ELF-1 (cell line): ENCODE results near the gene PBRM1.

ENCODE experiments used
- DNase-seq: peaks from one replicate; pipeline ENCODE4 v3.0.0-alpha.2; 2016; ENCODE audit warnings: low read depth, low spot score

The PBRM1 gene

DNA sequence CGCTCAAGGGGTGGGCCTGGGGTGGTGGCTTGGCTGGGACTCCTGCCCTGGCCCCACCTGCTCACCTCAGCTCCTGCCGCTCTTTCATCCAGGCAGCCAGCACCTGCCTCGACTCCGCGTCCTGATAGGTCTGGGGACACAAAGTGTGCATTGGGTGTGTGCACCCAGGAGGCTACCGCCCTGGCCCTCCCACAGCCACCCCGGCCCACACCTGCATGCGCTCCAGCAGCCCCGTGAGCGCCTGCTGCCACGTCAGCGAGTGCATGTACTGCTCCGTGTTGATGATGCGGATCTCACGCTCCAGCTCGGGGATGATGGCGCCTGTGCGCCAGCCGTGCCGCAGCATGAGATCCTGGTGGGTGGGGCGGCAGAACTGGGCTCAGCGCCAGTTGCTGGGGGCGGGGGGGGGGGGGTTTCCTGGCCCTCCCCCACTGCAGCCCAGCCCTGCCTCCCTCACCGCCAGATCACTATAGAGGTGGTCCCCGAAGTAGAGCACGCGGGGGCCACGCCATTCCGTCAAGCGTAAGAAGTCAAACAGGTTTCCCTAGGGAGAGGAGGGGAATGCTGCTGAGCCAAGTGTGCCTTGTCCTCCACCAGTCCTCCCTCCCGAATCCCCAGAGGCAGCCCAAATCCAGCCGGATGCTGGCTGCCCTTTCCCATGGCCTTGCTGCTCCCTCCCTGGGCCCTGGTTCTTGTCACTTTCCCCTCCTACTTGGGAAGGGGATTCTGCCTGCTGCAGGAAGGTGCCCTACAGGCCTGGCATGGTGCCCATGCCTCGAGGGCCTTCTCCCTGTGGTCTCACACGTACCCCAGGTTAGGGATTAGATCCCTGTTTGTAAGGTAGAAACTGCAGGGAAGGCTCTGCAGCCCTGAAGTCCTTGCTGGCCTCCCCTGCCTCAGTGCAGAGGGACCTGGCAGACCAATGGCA, 160.7 kb downstream of the PBRM1 start:
- DNase-seq = no peak

- DNase-seq = no peak
Measured at GRCh38 chr3:52524258-52524751, 161.4 kb downstream of the PBRM1 start.

- no peak for DNase-seq
Measured at GRCh38 chr3:52523386-52524257, 162.1 kb downstream of the PBRM1 start.

DNA sequence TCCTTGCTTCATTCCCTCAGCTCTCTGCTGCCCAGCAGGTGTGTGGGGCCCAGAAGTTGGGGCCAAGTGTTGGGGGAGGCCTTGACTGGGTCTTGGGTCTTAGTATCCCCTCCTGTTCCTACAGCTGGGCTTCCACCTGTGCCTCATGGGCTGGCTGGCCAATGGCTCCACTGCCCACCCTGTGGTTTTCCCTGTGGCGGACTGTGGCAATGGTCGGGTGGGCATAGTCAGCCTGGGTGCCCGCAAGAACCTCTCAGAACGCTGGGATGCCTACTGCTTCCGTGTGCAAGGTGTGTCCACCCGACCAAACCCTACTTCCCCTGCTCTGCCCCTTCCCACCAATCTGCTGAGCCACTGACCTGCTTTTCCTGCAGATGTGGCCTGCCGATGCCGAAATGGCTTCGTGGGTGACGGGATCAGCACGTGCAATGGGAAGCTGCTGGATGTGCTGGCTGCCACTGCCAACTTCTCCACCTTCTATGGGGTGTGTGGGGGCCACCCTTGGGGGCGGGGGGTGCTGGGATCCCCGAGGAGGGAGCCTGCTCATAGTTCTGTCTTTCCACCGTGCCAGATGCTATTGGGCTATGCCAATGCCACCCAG, 163.0 kb downstream of the PBRM1 start:
- no peak for DNase-seq

DNA sequence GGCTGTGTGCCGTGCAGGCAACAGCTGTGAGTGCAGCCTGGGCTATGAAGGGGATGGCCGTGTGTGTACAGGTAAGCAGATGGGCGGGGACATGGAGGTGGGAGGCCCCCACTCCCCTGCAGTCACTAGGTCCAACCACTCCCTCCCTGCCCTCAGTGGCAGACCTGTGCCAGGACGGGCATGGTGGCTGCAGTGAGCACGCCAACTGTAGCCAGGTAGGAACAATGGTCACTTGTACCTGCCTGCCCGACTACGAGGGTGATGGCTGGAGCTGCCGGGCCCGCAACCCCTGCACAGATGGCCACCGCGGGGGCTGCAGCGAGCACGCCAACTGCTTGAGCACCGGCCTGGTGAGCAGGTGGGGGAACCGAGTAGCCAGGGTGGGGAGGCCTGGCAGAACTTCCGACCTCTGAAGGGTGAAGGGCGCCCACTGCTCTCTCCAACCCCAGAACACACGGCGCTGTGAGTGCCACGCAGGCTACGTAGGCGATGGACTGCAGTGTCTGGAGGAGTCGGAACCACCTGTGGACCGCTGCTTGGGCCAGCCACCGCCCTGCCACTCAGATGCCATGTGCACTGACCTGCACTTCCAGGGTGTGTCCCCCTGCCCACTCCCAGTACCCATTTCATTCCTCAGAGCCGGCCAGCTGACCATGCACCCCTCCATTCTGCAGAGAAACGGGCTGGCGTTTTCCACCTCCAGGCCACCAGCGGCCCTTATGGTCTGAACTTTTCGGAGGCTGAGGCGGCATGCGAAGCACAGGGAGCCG, 163.6 kb downstream of the PBRM1 start:
- DNase-seq = no peak

- no peak for DNase-seq
Measured at GRCh38 chr3:52521488-52521824, 164.3 kb downstream of the PBRM1 start.

- DNase-seq = no peak
Measured at GRCh38 chr3:52520716-52521487, 164.8 kb downstream of the PBRM1 start.

- DNase-seq = no peak
Measured at GRCh38 chr3:52520141-52520667, 165.5 kb downstream of the PBRM1 start.

DNA sequence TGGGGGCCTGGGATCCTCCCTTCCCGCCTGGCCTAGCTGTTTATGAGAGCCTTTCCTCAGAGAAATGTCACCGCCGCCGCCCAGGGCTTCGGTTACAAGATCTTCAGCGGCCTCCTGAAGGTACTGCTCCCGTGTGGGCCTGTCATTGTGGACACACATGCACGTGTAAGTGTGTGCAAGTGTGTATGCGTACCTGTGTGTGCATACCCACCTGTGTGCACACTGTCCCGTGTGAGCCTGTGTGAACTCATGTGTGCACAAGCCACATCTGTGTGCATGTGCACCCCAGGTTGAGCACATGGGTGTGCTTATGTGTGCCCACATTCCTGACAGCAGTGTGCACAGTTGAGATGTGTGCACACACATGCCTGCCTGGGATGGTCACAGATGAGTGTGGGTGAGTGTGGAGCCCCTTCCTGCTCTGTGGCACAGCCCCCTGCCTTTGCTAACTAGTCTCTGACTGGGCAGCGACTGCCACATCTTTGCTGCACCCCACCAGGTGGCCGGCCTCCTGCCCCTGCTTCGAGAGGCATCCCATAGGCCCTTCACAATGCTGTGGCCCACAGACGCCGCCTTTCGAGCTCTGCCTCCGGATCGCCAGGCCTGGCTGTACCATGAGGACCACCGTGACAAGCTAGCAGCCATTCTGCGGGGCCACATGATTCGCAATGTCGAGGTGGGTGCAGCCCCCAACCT, 166.1 kb downstream of the PBRM1 start:
- no peak for DNase-seq

GRCh38 chr3:52518723-52519444, 166.8 kb downstream of the PBRM1 start:
- DNase-seq = peak; percentile 67

DNA sequence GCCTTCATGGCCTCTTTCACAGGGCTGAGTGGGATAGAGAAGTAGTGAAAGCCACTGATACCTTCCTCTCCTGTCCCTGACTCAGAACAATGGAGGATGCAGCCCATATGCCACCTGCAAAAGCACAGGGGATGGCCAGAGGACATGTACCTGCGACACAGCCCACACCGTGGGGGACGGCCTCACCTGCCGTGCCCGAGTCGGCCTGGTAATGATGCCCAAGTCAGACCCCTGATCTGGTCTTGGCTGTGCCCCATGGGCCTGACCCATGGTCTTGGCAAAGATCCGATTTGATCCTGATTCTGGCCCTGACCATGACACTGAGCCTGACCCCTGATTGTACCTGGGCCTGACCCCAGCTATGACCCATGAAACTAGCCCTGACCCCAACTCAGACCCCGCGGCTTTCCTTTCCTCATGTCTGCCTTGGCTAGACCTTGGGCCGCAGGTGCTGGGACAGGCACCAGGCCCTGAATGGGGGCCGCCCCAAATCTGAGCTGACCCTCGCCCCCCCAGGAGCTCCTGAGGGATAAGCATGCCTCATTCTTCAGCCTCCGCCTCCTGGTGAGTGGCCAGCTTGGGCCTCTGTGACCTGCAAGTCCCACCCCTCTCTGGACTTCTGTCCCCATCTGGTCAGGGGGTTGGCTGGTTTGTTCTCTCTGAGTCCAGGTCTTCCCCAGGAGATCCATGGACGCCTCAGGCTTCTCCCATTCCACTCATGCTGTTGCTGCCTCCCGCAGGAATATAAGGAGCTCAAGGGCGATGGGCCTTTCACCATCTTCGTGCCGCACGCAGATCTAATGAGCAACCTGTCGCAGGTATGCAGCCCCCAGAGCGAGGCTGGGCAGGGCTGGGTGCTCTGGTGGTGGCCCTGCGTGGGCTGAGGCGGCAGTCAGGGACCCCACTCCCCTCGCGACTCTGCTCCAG, 167.7 kb downstream of the PBRM1 start:
- DNase-seq = peak; percentile 42

GRCh38 chr3:52516509-52517195, 169.1 kb downstream of the PBRM1 start:
- no peak for DNase-seq

DNA sequence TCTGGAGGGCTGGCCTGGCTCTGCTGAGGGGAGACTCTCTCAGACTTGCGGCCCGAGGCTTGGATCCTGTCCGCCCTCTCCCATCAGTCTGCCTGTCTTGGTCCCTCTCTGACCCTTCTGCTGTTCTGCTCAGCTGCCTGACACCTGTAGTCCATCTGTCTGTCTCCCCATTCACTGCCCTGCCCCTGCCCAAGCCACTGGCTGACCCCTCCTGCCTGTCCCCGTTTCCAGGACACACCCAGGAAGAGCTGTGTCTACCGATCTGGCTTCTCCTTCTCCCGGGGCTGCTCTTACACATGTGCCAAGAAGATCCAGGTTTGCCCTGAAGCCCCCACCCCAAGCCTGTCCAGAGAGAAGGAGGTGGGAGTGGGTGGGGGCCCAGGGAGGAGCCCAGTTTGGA, 170.5 kb downstream of the PBRM1 start:
- DNase-seq = no peak

DNA sequence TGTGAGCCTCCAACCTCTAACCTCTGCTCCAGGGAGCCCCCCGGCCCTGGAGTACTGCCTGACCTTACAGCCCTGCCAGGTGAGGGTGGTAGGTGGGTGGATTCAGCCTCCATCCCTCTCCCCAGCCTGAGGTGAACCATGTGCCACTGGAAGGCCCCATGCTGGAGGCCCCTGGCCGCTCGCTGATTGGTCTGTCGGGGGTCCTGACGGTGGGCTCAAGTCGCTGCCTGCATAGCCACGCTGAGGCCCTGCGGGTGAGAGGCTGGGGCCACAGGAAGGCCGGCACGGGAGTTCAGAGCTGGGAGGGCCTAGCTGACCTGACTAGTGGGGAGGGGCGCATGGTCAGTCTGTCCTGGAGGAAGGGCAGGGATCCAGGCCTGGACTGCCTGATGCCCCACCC, 171.1 kb downstream of the PBRM1 start:
- no peak for DNase-seq

- DNase-seq = no peak
Measured at GRCh38 chr3:52513281-52513680, 172.4 kb downstream of the PBRM1 start.

DNA sequence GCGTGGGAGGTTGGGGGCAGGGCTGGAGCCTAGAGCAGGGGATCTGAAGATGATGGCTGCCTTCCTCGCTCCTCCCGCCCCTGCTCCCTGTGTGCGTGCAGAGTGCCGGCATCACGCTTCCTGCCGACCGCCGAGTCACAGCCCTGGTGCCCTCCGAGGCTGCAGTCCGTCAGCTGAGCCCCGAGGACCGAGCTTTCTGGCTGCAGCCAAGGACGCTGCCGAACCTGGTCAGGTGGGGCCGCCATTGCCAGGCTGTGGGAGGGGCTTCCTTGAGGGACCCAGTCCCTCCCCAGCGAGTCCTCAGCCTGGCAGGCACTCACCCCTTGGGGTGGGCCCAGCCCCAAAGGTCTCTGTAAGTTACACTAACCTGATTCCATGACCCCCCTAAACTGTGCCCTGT, 173.0 kb downstream of the PBRM1 start:
- no peak for DNase-seq

DNA sequence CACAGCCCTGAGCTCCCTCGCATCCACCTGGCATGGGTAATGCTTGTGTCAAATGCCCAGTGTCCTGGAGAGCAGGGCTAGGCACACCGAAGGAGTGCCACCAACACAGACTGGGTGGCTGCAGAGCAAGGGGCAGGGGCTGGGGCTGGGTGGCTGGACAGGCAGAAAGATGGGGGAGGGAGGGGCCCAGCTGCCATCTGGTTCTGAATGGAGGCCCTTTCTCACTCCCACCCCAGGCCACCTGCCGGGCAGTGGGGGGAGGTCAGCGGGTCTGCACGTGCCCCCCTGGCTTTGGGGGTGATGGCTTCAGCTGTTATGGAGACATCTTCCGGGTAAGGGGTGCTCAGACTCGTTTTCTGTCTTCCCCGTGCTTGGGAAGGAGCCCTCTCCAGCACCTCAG, 173.6 kb downstream of the PBRM1 start:
- no peak for DNase-seq
